IMR-90 (cell line): ENCODE data around the gene PLCB2. TPM values are rescaled to one million over a fixed set of nuclear protein-coding genes. Genes with fewer than 3 reads are reported as not detected.

Experiments used
- ATAC-seq: fragments of 200-7000 bp; cut with Tn5 transposase; 2 replicates; pipeline ENCODE4 v1.9.1; 2020; ENCODE audit warnings: low read depth, mild to moderate bottlenecking, moderate library complexity
- BruUV-seq: library from RNA; stranded (reverse); fragments of 400-500 nt; replicated peaks from 2 replicates; lab custom pipeline; 2021; lab: Mats Ljungman, UMichigan
- CTCF ChIA-PET: fragments of 300-600 bp; formaldehyde crosslinking; extraction: SDS; loops from one replicate; lab custom pipeline; 2021; ENCODE audit warnings: antibody characterized with exemption; lab: Yijun Ruan, JAX
- POLR2A ChIA-PET: fragments of 300-600 bp; sonication (Branson Sonifier 250); formaldehyde crosslinking; loops from one replicate; lab custom pipeline; 2022; ENCODE audit warnings: antibody characterized with exemption; ENCODE audit not compliant: unreplicated experiment; lab: Charles Lee
- DNase-seq: peaks from one replicate; pipeline ENCODE4 v3.0.0; 2013
- H2AFZ ChIP-seq: replicated peaks from 2 replicates; pipeline ENCODE3; 2013; ENCODE audit warnings: low read length, mild to moderate bottlenecking; ENCODE audit not compliant: poor library complexity
- H2AK5ac ChIP-seq: 2 replicates; pipeline ENCODE4 v1.6.1; 2013; ENCODE audit warnings: low read depth, low read length, inconsistent platforms
- H2AK9ac ChIP-seq: replicated peaks from 2 replicates; pipeline ENCODE3; 2013; ENCODE audit warnings: mild to moderate bottlenecking, low read depth, low read length, moderate library complexity; ENCODE audit not compliant: poor library complexity
- H2BK120ac ChIP-seq: 2 replicates; pipeline ENCODE4 v1.6.1; 2013; ENCODE audit warnings: low read depth, low read length, inconsistent platforms
- H2BK15ac ChIP-seq: 3 replicates; pipeline ENCODE4 v1.6.1; 2013; ENCODE audit warnings: low read depth, low read length, inconsistent platforms
- H2BK20ac ChIP-seq: 2 replicates; pipeline ENCODE4 v1.6.1; 2013; ENCODE audit warnings: low read depth, mild to moderate bottlenecking, inconsistent platforms, low read length, moderate library complexity
- H2BK5ac ChIP-seq: 2 replicates; pipeline ENCODE4 v1.6.1; 2013; ENCODE audit warnings: mild to moderate bottlenecking, low read depth, low read length, inconsistent platforms; ENCODE audit not compliant: poor library complexity, severe bottlenecking
- H3K14ac ChIP-seq: replicated peaks from 2 replicates; pipeline ENCODE4 v1.6.1; 2013; ENCODE audit warnings: low read depth, low read length, inconsistent platforms
- H3K18ac ChIP-seq: 2 replicates; pipeline ENCODE4 v1.6.1; 2013; ENCODE audit warnings: low read depth, low read length, control low read depth
- H3K23ac ChIP-seq: 2 replicates; pipeline ENCODE4 v1.6.1; 2013; ENCODE audit warnings: low read depth, low read length, inconsistent platforms
- H3K27ac ChIP-seq: 2 replicates; pipeline ENCODE4 v1.5.1; 2013; ENCODE audit warnings: mild to moderate bottlenecking, control low read depth, low read length; ENCODE audit not compliant: insufficient read depth
- H3K27me3 ChIP-seq: 2 replicates; pipeline ENCODE4 v1.6.1; 2013; ENCODE audit warnings: low read length; ENCODE audit not compliant: control insufficient read depth, insufficient read depth
- H3K36me3 ChIP-seq: 2 replicates; pipeline ENCODE4 v1.6.1; 2013; ENCODE audit warnings: low read length, mixed read lengths; ENCODE audit not compliant: control insufficient read depth, insufficient read depth
- H3K4ac ChIP-seq: 2 replicates; pipeline ENCODE4 v1.6.1; 2013; ENCODE audit warnings: low read depth, low read length, inconsistent platforms
- H3K4me1 ChIP-seq: 2 replicates; pipeline ENCODE4 v1.6.1; 2013; ENCODE audit warnings: low read length, mixed read lengths; ENCODE audit not compliant: control insufficient read depth, insufficient read depth
- H3K4me2 ChIP-seq: 2 replicates; pipeline ENCODE4 v1.6.1; 2013; ENCODE audit warnings: low read depth, mild to moderate bottlenecking, control low read depth, low read length, moderate library complexity
- H3K4me3 ChIP-seq: 2 replicates; pipeline ENCODE4 v1.5.1; 2013; ENCODE audit warnings: low read depth, mild to moderate bottlenecking, control low read depth, low read length, moderate library complexity; ENCODE audit not compliant: insufficient read depth
- H3K56ac ChIP-seq: 2 replicates; pipeline ENCODE4 v1.6.1; 2013; ENCODE audit warnings: low read length, inconsistent platforms; ENCODE audit not compliant: insufficient read depth; ENCODE audit errors: extremely low read depth
- H3K79me1 ChIP-seq, 2 experiments: 2 replicates each; pipeline ENCODE4 v1.6.1; 2013; ENCODE audit warnings: low read length in 2 of 2, inconsistent platforms in 1 of 2, low read depth in 1 of 2
- H3K9ac ChIP-seq: 2 replicates; pipeline ENCODE4 v1.6.1; 2013; ENCODE audit warnings: low read depth, low read length, control low read depth
- H3K9me1 ChIP-seq: 2 replicates; pipeline ENCODE4 v1.6.1; 2013; ENCODE audit warnings: low read length, inconsistent platforms; ENCODE audit not compliant: insufficient read depth
- H3K9me3 ChIP-seq: 2 replicates; pipeline ENCODE4 v1.6.1; 2013; ENCODE audit warnings: low read length; ENCODE audit not compliant: control insufficient read depth, insufficient read depth
- H4K20me1 ChIP-seq: 2 replicates; pipeline ENCODE4 v1.6.1; 2013; ENCODE audit warnings: low read length, inconsistent platforms; ENCODE audit not compliant: insufficient read depth
- H4K5ac ChIP-seq: 2 replicates; pipeline ENCODE4 v1.6.1; 2013; ENCODE audit warnings: mild to moderate bottlenecking, low read depth, low read length, control low read depth
- H4K8ac ChIP-seq, 2 experiments: 2 replicates each; pipeline ENCODE4 v1.6.1; 2013; ENCODE audit warnings: low read depth in 2 of 2, low read length in 2 of 2, control low read depth in 1 of 2, inconsistent platforms in 1 of 2
- H4K91ac ChIP-seq: 2 replicates; pipeline ENCODE4 v1.6.1; 2013; ENCODE audit warnings: low read depth, low read length, inconsistent platforms; ENCODE audit not compliant: insufficient read depth
- CEBPB ChIP-seq: IDR thresholded peaks from 2 replicates; pipeline ENCODE4 v1.6.1; 2012; ENCODE audit warnings: low read depth, low read length, improper control_type of control experiment
- CHD1 ChIP-seq: IDR thresholded peaks from 2 replicates; pipeline ENCODE4 v1.6.1; 2012; ENCODE audit warnings: low read depth, low read length, improper control_type of control experiment
- MAFK ChIP-seq: IDR thresholded peaks from 2 replicates; pipeline ENCODE4 v1.6.1; 2012; ENCODE audit warnings: low read depth, low read length, improper control_type of control experiment
- MAZ ChIP-seq: IDR thresholded peaks from 2 replicates; pipeline ENCODE4 v1.6.1; 2012; ENCODE audit warnings: low read depth, mild to moderate bottlenecking, low read length, improper control_type of control experiment, moderate library complexity, borderline replicate concordance
- MXI1 ChIP-seq: IDR thresholded peaks from 2 replicates; pipeline ENCODE4 v1.6.1; 2012; ENCODE audit warnings: low read depth, mild to moderate bottlenecking, low read length, moderate library complexity, borderline replicate concordance
- POLR2A ChIP-seq: IDR thresholded peaks from 2 replicates; pipeline ENCODE4 v1.6.1; 2012; ENCODE audit warnings: mild to moderate bottlenecking, low read depth, low read length
- RAD21 ChIP-seq: IDR thresholded peaks from 2 replicates; pipeline ENCODE4 v1.6.1; 2012; ENCODE audit warnings: low read length, improper control_type of control experiment
- RFX5 ChIP-seq: IDR thresholded peaks from 2 replicates; pipeline ENCODE4 v1.8.0; 2012; ENCODE audit warnings: low read depth, mild to moderate bottlenecking, low read length, moderate library complexity
- WGBS, 2 experiments: methylation state at CpG; one replicate each; pipeline versions ENCODE4 v1.1.5 to v1.1.7; 2013; ENCODE audit warnings: missing lambda C conversion rate in 2 of 2; ENCODE audit not compliant: insufficient read length in 1 of 2; ENCODE audit errors: extremely low coverage in 2 of 2; 5-methylcytosine and 5-hydroxymethylcytosine counted together
- dilution Hi-C: fragments of 300-500 bp; cut with HindIII; formaldehyde crosslinking; loops from one replicate; pipeline ENCODE4 v1.14.3; 2018; ENCODE audit warnings: low sequenced_read_pairs; ENCODE audit not compliant: unreplicated experiment
- in situ Hi-C: fragments of 300-500 bp; cut with MboI; formaldehyde crosslinking; loops from 3 replicates; pipeline ENCODE4 v1.14.3; 2019; ENCODE audit warnings: low sequenced_read_pairs, inconsistent platforms, mixed read lengths
- intact Hi-C: fragments of 100-400 bp; cut with micrococcal nuclease; formaldehyde crosslinking; loops from 2 replicates; pipeline ENCODE4 v1.10.0; 2022
- polyA plus RNA-seq, 3 experiments: library from polyadenylated mRNA; depleted of rRNA; stranded (reverse); fragments of >200 nt; gene quantifications; 2 replicates each; pipeline ENCODE4 v1.2.3, GENCODE V29; 2012; ENCODE audit warnings: low replicate concordance in 1 of 3
- total RNA-seq: library from RNA; depleted of rRNA; stranded (reverse); fragments of >200 nt; gene quantifications from 2 replicates; pipeline ENCODE4 v1.2.3, GENCODE V29; 2012
- TF ChIP-seq, protein P1 (sequence below): fragments of 150-350 bp; IDR thresholded peaks from 2 replicates; pipeline ENCODE4 v1.6.1; 2016; ENCODE audit warnings: low read depth, mild to moderate bottlenecking, low read length, moderate library complexity, borderline replicate concordance
- TF ChIP-seq, protein P2 (sequence below): fragments of 150-350 bp; IDR thresholded peaks from 2 replicates; pipeline ENCODE4 v1.6.1; 2017; ENCODE audit warnings: mild to moderate bottlenecking, antibody characterized with exemption, low read length, low read depth

Gene PLCB2
- total and polyA plus RNA-seq, 2 of the 4 experiments (the other 2 are of a cell fraction): 0.18 to 1.4 TPM

DNA sequence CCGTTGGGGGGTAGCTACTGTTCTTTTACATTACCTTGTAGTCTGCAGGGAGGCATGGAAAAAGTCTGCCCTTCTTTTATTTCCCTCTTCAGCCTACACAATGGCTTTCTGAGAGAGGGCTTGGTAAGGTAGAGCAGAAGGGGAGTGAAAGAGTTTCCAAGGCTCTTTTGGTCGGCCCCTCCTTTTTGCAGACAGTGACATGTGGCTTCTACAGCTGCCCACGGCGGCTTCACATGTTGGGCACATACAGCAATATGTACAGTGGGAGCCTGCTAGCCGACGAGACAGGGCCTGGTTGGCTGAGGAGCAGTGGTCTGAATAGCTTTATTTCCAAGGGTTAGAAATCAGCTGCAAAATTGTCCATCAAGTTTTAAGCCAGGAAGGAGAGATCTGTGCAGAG, 19.7 kb upstream of the PLCB2 start:
- Histone ChIP-seq H3K14ac (peak overlapping the region; percentile 78), H3K27me3 (no peaks in the 10 kb centered on the region), H2AK9ac (no peak overlapping the region), H2BK5ac (peak overlapping the region; percentile 91), H4K20me1 (0 out of 2 replicates have a peak, but pooled peaks cover 12% of the 10 kb centered on the region), H3K9me3 (no peaks in the 10 kb centered on the region), H3K9ac (peak overlapping the region; percentile 36; the same call in 1 of the 2 replicates), H4K5ac (peak overlapping the region; percentile 59; the same call in 1 of the 2 replicates), H3K27ac (peak overlapping the region; percentile 66; the same call in 1 of the 2 replicates), H3K56ac (peak overlapping the region; percentile 69; the same call in 1 of the 2 replicates), H2BK15ac (peak overlapping the region; percentile 20; the same call in 1 of the 3 replicates), H3K79me1 (peaks cover 36 to 72% of the 10 kb centered on the region in 2 experiments), H2BK120ac (peak overlapping the region; percentile 81), H3K4me3 (no peak overlapping the region), H3K4ac (peak overlapping the region; percentile 66), H2AK5ac (peak overlapping the region; percentile 87), H2AFZ (no peak overlapping the region), H2BK20ac (peak overlapping the region; percentile 75), H3K9me1 (peaks cover 31% of the 10 kb centered on the region), H3K4me1 (peaks cover 45% of the 10 kb centered on the region), H4K91ac (peak overlapping the region; percentile 60), H3K36me3 (no peaks in the 10 kb centered on the region), H3K23ac (peak overlapping the region; percentile 96), H4K8ac (peak overlapping the region; percentile 23 to 85; a peak in 2 of 4 replicates), H3K18ac (peak overlapping the region; percentile 71), H3K4me2 (peak overlapping the region; percentile 77)
- no TSS peak for BruUV-seq
- ATAC-seq (no peak), DNase-seq (no peak)
- dilution Hi-C loops (no loop called here), intact Hi-C loops (loop anchor here (2.0 kb wide), 1 partner anchor 55 kb away; the partner anchor contains the start of gene KNSTRN), in situ Hi-C loops (no loop called here)
- 57% methylated on average over 5 of the region's 6 CpGs; no CpG with 5 or more reads in 1 of the 2 experiments for WGBS, 2 experiments
- no peak for TF ChIP-seq MAZ
- TF ChIP-seq, protein P1, sequence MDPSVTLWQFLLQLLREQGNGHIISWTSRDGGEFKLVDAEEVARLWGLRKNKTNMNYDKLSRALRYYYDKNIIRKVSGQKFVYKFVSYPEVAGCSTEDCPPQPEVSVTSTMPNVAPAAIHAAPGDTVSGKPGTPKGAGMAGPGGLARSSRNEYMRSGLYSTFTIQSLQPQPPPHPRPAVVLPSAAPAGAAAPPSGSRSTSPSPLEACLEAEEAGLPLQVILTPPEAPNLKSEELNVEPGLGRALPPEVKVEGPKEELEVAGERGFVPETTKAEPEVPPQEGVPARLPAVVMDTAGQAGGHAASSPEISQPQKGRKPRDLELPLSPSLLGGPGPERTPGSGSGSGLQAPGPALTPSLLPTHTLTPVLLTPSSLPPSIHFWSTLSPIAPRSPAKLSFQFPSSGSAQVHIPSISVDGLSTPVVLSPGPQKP: no peak
- TF ChIP-seq RFX5: no peak
- no peak for TF ChIP-seq CEBPB
- TF ChIP-seq, protein P2, sequence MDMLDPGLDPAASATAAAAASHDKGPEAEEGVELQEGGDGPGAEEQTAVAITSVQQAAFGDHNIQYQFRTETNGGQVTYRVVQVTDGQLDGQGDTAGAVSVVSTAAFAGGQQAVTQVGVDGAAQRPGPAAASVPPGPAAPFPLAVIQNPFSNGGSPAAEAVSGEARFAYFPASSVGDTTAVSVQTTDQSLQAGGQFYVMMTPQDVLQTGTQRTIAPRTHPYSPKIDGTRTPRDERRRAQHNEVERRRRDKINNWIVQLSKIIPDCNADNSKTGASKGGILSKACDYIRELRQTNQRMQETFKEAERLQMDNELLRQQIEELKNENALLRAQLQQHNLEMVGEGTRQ: no peak
- TF ChIP-seq RAD21: no peak
- no peak for TF ChIP-seq POLR2A
- no peak for TF ChIP-seq CHD1
- TF ChIP-seq MXI1: no peak
- no peak for TF ChIP-seq MAFK
- ChIA-PET POLR2A (interaction anchor here (0.5 to 2.4 kb wide), 4 partner anchors 8 to 381 kb away, joined by 3 to 20 read pairs (median 6); partner anchors contain the start of gene CCDC9B), CTCF (interaction anchor here (0.6 to 2.0 kb wide), 4 partner anchors 11 to 48 kb away, joined by 3 to 9 read pairs (median 6); no protein-coding TSS in a partner anchor)
